ENCODE measurements around the gene PEAK1.

Gene PEAK1

DNA sequence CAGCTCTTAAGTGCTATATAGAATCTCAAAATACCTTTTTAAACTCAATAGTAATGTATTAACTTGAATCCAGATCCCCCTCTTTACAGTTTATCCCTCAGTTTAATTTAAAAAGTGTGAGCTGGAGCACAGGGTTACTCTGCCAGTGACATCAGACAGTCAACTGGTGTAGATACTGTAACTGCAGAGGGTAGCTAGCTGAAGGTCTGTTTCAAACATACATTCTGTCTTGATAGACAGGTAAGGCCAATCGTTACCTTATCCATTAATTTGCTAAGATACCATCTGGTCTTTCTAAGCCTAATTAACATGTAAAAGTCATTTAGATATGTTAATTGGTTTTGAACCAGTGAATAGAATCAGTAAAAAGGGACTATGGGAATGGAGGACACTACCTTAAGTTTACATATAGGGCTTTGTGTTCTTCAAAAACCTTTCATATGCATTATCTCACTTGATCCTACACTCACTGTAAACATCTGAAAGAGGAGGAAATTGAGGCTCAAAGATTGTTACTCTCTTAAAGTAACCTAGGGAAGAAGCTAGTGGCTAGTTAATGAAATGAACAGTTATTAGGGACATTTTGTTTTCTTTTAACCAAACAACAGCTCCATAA is 289.5 kb downstream of the PEAK1 start:
- no peak for DNase-seq (ENCODE audit: low read depth in 2 of 2)

GRCh38 chr15:77127626-77128025 is 292.3 kb downstream of the PEAK1 start:
- DNase-seq (ENCODE audit: low read depth in 2 of 2) = no peak

DNA sequence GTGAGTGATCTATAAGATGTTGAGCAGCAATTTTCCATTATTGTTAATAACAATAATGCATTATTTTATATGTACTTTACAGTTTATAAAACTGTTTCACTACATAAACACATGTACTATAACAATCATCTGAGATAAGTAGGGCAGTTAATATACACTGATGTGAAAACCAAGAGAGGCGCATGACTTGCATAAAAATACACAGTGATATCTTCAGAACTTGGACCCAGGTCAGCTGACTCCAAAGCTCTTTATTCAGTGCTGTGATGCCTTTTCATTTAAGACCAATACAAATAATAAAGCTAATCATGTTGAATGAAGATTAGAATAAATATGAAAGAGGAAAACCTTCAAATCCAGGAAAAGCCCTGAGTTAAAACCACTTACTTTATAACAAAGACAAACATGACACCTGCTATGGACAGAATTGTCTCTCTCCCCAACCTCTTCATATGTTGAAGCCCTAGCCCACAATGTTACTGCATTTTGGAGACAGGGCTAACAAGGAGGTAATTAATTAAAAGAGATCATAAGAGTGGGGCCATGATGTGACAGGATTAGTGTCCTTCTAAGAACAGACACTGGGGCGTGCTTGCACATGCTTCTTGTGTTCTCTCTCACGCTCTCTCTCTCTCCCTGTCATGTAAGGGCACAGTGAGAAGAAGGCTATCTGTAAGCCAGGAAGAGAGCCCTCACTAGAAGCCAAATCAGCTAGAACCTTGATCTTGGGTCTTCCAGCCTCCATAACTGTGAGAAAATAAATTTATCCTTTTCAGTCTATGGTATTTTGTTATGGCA is 293.2 kb downstream of the PEAK1 start:
- DNase-seq (ENCODE audit: low read depth in 2 of 2) = no peak

DNA sequence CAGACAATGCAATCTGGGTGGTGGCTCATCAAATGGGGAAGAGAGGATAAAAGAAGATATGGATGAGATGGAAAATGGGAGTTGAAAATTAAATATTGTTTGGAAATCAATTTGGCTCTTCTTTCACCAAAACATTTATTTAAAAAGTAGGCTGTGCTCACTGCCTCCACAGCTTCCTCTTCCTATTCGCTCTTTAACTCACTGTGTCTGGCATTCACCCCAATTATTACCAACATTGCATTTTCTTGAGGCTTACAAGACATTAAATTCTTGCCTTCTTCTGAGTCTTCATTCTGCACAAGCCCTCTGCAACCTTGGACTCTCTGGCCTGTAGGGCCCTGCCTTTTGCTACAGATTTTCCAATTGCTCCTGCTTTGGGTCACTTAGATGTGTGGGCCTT is 296.1 kb downstream of the PEAK1 start:
- no peak for DNase-seq (ENCODE audit: low read depth in 2 of 2)

DNA sequence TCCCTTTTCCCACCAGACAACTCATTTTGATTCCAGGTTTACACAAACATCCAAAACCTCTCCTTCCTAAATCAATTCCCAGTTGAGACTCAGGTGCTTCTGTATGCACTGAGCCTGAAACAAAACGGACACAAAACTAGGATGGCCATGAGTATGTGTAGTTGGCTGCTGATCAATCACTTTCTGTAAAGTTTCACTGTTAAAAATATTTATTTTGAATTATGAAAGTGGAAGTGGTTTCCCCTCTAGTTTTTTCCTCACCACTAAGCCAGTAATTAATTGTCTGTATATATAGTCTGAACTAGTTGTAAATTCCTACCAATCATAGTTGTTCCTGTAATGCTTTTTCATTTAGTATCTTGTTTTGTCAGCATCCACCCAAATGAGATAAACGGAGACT is 297.3 kb downstream of the PEAK1 start:
- DNase-seq (ENCODE audit: low read depth in 2 of 2) = no peak

DNA sequence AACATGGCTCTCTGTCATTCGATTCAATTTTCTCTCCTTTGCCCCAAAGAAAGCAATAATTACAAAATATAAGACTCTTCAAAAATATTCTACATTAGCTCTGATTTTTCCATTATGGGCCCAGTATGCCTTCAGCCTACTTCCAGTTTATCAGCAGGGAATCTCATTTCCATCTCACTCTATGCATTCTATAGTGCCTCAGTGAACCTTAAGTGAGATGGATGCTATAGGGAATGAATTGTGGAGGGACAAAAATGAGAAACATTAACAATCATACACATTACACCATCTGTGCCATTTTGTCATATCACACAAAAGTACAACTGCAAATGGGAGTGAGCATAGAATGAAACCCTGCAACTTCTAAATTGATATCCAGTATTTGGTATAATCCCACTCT is 298.3 kb downstream of the PEAK1 start:
- no peak for DNase-seq (ENCODE audit: low read depth in 2 of 2)

GRCh38 chr15:77120576-77120975 is 299.3 kb downstream of the PEAK1 start:
- no peak for DNase-seq (ENCODE audit: low read depth in 2 of 2)

GRCh38 chr15:77119446-77119845 is 300.5 kb downstream of the PEAK1 start:
- peak; percentile 23 to 31 for DNase-seq (ENCODE audit: low read depth in 2 of 2)

GRCh38 chr15:77118882-77119321 is 301.0 kb downstream of the PEAK1 start:
- peak; percentile 52 to 58 for DNase-seq (ENCODE audit: low read depth in 2 of 2)

DNA sequence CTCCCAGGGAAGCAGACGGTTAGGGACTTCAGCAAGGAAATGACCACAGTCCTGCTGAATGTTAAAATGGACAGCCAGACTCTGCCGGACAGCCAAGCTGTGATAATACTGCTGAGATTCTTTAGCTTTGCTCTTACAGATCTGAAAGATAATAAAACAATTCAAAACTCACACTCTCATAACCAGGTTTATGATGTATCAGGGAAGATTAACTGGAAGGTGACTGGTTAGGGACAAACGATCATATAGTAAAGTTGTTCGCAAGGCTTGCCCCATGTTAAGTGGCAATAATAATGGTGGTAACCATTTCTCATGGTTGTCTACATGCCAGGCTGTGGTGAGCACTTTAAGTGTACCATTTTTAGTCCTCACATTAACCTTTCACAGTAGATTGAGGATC is 304.7 kb downstream of the PEAK1 start:
- DNase-seq (ENCODE audit: low read depth in 2 of 2) = no peak

DNA sequence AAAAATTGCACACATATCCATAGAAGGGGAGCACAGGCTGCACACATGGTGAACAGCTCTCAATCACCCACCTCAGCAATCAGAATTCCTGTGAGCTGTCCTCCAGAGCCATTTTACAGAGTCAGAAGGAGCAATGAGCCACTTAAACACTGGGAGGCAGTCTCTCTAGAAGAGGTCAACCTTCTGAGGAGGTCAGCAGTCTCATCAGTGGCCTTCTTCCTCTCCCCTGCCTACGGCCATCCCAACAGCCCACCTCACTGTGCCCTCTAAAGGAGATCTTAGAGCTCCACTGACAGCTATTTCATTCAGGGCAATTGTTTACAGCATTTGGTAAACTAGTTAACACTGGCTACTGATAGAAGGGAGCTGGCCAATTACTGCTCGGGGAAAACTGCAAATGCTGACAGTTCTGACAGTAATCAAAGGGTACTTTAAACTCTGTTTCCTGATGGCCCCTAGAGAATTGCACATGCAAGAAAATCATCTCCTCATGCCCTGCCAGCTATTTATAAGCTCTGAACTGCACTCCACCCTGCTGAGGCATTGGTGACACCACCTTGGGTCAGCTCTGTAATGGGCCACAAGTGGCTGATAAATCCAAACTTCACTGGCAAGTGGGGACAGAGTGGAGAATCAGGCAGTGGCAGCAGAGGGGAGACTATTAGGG is 306.9 kb downstream of the PEAK1 start:
- no peak for DNase-seq (ENCODE audit: low read depth in 2 of 2)

DNA sequence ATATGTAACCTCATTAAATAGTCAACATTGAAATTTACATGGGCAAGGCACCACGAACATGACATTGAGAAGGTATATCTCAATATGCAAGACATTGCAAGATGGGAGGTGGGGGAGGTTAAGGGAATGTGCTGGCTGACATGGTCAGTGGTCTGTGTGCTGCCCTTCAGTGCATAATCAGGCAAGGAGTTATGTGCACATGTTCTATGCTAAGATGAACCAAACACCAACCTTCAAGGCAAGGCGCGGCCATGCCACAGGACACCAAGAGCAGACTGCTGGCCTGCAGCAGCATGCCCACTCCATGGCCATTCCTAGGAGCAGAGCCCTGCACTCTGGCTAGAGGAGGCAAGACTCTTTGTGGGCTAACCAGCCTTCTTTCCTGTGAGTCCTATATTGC is 308.1 kb downstream of the PEAK1 start:
- no peak for DNase-seq (ENCODE audit: low read depth in 2 of 2)

- DNase-seq (ENCODE audit: low read depth in 2 of 2) = peak in 1 of 2 experiments; percentile 19
Measured at GRCh38 chr15:77107531-77108355, 312.2 kb downstream of the PEAK1 start.

GRCh38 chr15:77107068-77107467 is 312.8 kb downstream of the PEAK1 start:
- DNase-seq (ENCODE audit: low read depth in 2 of 2) = no peak

GRCh38 chr15:77104155-77104554 is 315.7 kb downstream of the PEAK1 start:
- no peak for DNase-seq (ENCODE audit: low read depth in 2 of 2)

DNA sequence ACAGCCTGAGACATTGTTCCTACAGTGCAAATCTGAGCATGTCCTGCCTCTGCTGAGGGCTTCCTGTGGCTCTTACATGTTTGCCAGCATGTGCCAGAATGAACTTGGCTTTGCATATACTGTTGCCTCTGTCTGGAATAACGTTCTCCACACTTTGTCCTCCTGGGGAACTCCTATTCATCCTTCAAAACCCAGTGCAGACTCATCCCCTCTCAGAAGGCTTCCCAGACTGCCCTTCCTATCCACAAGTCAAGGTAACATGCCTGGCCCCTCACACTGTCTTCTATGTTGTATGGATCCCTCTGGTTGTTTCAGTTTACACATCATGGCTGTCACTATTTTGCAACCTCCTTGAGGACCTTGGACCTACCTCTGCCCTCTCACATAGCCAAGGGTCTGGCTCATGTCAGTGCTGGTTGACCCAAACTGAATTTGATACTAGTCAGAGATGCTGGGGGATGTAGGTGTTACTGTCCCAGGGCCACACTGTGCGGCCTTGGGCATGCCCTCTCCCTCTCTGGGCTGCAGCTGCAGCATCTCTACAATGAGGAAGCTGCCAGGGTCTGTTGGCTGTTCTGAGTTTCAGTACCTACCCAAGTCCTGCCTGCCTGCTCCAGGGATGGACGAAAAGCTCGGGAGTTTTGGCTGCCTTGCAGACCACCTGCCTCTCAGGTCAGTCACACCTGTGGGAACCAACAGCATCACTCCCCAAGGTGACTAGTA is 320.0 kb downstream of the PEAK1 start:
- DNase-seq (ENCODE audit: low read depth in 2 of 2) = no peak

GRCh38 chr15:77098572-77098971 is 321.3 kb downstream of the PEAK1 start:
- no peak for DNase-seq (ENCODE audit: low read depth in 2 of 2)

GRCh38 chr15:77097921-77098320 is 322.0 kb downstream of the PEAK1 start:
- DNase-seq (ENCODE audit: low read depth in 2 of 2) = no peak

DNA sequence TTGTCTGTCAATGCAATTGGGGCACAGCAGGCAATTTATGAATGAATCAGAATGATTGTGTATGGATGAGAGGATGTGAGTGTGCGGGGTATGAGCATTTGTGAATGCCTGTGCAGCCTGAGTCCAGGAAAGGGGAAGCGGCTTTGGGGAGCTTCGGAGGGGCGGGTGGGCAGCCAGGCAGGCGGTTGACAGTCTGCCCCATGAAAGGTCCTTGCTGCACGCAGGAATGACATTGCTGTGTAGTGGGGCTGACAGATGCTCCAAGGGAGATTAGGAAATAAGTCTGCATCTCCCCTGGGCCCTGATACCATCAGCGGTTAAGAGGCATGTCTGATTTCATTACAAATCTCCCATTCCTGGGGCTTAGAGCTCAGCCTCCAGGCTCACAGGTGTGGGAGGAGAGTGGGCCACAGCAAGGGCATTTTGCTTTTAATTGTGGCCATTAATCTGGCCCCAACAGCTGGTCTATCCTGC is 322.6 kb downstream of the PEAK1 start:
- no peak for DNase-seq (ENCODE audit: low read depth in 2 of 2)

GRCh38 chr15:77096541-77096940 is 323.4 kb downstream of the PEAK1 start:
- no peak for DNase-seq (ENCODE audit: low read depth in 2 of 2)

DNA sequence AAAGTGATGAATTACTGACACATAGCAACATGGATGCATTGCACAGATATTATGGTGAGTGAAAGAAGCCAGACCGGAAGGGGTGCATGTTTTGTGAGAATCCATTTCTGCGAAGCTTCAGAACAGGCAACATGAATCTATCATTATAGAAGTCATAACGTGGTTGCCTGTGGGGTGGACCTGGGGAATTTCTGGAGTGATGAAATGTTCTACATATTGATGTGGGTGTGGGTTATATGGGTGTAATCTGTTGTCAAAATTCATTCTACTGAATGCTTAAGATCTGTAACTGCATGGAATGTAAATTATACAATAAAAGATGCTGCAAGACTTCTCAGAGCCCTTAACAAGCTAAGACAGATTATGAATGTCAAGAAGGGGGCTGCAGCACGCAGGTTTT is 323.8 kb downstream of the PEAK1 start:
- no peak for DNase-seq (ENCODE audit: low read depth in 2 of 2)

Measured in fibroblast of skin of left biceps (primary cell).